Measurements from ENCODE around the gene EDN3.

Gene EDN3

GRCh38 chr20:59360934-59361333 lies 60.5 kb downstream of the EDN3 start:
- in situ Hi-C loops (cut with MboI; ENCODE audit: low sequenced_read_pairs), result no loop called here

GRCh38 chr20:59361411-59361810 lies 61.0 kb downstream of the EDN3 start:
- in situ Hi-C loops (cut with MboI; ENCODE audit: low sequenced_read_pairs), result no loop called here

- in situ Hi-C loops (cut with MboI; ENCODE audit: low sequenced_read_pairs), result no loop called here
These were observed 62.7 kb downstream of the EDN3 start for GRCh38 chr20:59363101-59363500.

- in situ Hi-C loops (cut with MboI; ENCODE audit: low sequenced_read_pairs), result no loop called here
These were observed 64.2 kb downstream of the EDN3 start for GRCh38 chr20:59364611-59365010.

- in situ Hi-C loops (cut with MboI; ENCODE audit: low sequenced_read_pairs), result no loop called here
These were observed 65.3 kb downstream of the EDN3 start for GRCh38 chr20:59365611-59366285.

GRCh38 chr20:59371431-59371830 lies 71.0 kb downstream of the EDN3 start:
- in situ Hi-C loops (cut with MboI; ENCODE audit: low sequenced_read_pairs), result no loop called here

GRCh38 chr20:59374261-59374660 lies 73.8 kb downstream of the EDN3 start:
- in situ Hi-C loops (cut with MboI; ENCODE audit: low sequenced_read_pairs), result no loop called here

GRCh38 chr20:59375541-59375940 lies 75.1 kb downstream of the EDN3 start:
- in situ Hi-C loops (cut with MboI; ENCODE audit: low sequenced_read_pairs), result no loop called here
